GM21576 (cell line): ENCODE data around the gene UTP18.
"Not testable (repeated sequence)": the region's sequence is repeated elsewhere in the genome, so short reads cannot be mapped to it uniquely, and the experiment has no call there.

ENCODE experiments used
- ATAC-seq: cut with Tn5 transposase; IDR thresholded peaks from one replicate; pipeline ENCODE4 v1.9.1; 2021; ENCODE audit warnings: mild to moderate bottlenecking, moderate library complexity; ENCODE audit not compliant: unreplicated experiment

The UTP18 gene

GRCh38 chr17:51330861-51331503 is 70.6 kb downstream of the UTP18 start:
- not testable (repeated sequence) for ATAC-seq

GRCh38 chr17:51335006-51335590 is 74.8 kb downstream of the UTP18 start:
- no peak for ATAC-seq

GRCh38 chr17:51335883-51336822 is 75.8 kb downstream of the UTP18 start:
- ATAC-seq, result no peak

GRCh38 chr17:51341457-51341856 is 81.1 kb downstream of the UTP18 start:
- no peak for ATAC-seq

- no peak for ATAC-seq
Measured at GRCh38 chr17:51342257-51342656, 81.9 kb downstream of the UTP18 start.

- no peak for ATAC-seq
Measured at GRCh38 chr17:51344532-51344931, 84.2 kb downstream of the UTP18 start.

- no peak for ATAC-seq
Measured at GRCh38 chr17:51346218-51346982, 86.1 kb downstream of the UTP18 start.
